NCI-H2196 (cell line): ENCODE measurements around the gene EDN3.

Experiments
- DNase-seq: peaks from one replicate; lab custom pipeline; 2025; ENCODE audit not compliant: unreplicated experiment; lab: John Stamatoyannopoulos, UW

The EDN3 gene, protein sequence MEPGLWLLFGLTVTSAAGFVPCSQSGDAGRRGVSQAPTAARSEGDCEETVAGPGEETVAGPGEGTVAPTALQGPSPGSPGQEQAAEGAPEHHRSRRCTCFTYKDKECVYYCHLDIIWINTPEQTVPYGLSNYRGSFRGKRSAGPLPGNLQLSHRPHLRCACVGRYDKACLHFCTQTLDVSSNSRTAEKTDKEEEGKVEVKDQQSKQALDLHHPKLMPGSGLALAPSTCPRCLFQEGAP

GRCh38 chr20:59300333-59301081 is at the start of gene EDN3:
EDN3 (plus strand) TSS chr20:59300611; CDS start chr20:59300813, 202 bp downstream.
- DNase-seq = no peak

DNA sequence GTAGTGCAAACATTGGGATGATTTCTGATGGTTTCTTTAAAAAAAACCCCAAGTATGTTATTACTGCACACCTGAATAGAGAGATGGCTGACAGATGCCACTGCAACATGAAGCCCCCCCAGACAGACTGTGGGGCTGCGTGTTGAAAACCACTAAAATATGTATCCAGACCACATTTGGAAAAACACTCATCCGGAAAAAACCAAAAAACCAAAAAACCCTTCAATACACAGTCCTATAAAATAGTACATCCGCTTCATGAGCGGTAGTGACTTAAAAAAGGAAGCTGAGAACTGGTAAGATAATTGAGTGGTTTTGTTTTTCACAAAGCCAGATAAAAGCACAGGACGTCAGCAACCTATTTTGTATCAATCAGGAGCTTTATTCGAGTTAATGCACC is 47.1 kb upstream of the EDN3 start:
- no peak for DNase-seq

GRCh38 chr20:59253779-59254319 is 46.6 kb upstream of the EDN3 start:
- DNase-seq = no peak

GRCh38 chr20:59255256-59255655 is 45.2 kb upstream of the EDN3 start:
- no peak for DNase-seq

GRCh38 chr20:59258221-59258621 is 42.2 kb upstream of the EDN3 start:
- no peak for DNase-seq

- no peak for DNase-seq
Observed at GRCh38 chr20:59259946-59260345, 40.5 kb upstream of the EDN3 start.

DNA sequence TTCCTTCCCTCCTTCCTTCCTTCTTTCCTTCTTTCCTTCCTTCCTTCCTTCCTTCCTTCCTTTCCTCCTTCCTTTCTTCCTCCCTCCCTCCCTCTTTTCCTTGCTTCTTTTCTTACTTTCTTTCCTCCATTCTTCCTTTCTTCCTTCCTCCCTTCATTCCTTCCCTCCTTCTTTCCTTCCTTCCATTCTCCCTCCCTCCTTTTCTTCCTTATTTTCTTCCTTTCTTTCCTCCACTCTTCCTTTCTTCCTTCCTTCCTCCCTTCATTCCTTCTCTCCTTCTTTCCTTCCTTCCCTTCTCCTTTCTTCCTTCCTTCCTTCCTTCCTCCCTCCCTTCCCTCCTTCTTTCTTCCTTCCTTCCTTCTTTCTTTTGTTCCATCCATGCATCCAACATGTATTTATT is 35.1 kb upstream of the EDN3 start:
- DNase-seq = no peak

- no peak for DNase-seq
Observed at GRCh38 chr20:59268870-59269269, 31.5 kb upstream of the EDN3 start.

- no peak for DNase-seq
Observed at GRCh38 chr20:59269411-59270025, 30.9 kb upstream of the EDN3 start.

GRCh38 chr20:59270380-59270779 is 30.0 kb upstream of the EDN3 start:
- no peak for DNase-seq

- DNase-seq = no peak
Observed at GRCh38 chr20:59273739-59274357, 26.6 kb upstream of the EDN3 start.

- DNase-seq = no peak
Observed at GRCh38 chr20:59276938-59277337, 23.5 kb upstream of the EDN3 start.

DNA sequence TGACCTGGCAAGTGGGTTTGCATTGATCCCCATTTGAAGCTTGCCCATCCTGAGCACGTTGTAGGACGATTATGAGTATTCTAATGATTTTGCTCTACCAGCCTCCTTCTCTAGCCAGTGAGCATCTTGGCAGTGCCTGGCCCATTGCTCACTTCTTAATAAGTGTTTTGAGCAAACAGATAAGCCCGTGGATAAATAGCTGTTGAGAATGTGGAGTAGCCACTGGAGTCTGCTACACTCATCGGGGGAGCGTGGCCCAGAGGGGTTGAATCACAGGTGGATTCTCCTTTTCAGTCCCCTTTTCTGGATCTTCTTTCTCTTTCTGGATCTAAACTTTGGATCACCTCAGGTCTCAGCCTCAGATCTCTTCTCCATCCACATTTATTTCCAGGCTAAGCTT is 15.9 kb upstream of the EDN3 start:
- no peak for DNase-seq

- no peak for DNase-seq
Observed at GRCh38 chr20:59289994-59290393, 10.4 kb upstream of the EDN3 start.

- no peak for DNase-seq
Observed at GRCh38 chr20:59291740-59292383, 8.5 kb upstream of the EDN3 start.

DNA sequence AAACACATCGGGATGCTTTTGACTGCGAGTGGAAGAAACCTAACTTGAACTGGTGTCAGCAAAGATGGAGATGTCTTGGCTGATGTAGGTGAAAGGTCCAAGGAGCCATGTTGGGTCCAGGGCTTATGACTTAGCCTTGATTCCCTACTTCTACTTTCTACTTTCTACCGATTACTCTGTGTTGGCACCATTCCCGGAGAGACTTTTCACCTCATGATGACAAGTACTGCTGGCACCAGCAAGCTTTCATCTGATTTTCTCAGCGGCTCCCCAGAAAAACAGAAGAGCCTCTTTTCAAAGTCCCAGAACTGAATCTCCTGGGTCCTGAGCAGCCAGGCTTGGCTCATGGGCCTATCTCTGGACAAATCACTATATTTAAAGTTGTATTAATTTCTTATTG is 4.9 kb upstream of the EDN3 start:
- DNase-seq = no peak

GRCh38 chr20:59297686-59298085 is 2.7 kb upstream of the EDN3 start:
- no peak for DNase-seq

- DNase-seq = no peak
Observed at GRCh38 chr20:59299945-59300332, 472 bp upstream of the EDN3 start.

DNA sequence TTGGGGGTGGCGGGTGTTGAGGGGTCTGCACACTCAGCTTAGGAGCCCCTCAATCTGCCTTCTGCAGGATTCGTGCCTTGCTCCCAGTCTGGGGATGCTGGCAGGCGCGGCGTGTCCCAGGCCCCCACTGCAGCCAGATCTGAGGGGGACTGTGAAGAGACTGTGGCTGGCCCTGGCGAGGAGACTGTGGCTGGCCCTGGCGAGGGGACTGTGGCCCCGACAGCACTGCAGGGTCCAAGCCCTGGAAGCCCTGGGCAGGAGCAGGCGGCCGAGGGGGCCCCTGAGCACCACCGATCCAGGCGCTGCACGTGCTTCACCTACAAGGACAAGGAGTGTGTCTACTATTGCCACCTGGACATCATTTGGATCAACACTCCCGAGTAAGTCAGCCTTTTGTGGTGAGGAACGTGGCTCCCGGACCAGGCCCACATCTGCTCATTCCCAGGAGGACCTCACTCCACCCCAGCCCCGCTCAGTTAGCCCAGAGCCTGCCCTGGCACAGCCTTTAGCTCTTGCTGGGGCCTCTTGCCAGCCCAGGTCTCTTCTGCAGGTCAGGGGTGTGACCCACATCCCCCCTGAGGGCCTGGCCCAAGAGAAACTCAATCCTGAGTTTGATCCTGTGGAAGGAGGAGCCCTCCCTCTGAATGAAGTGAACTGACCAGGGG is 1.1 kb downstream of the EDN3 start:
- no peak for DNase-seq

DNA sequence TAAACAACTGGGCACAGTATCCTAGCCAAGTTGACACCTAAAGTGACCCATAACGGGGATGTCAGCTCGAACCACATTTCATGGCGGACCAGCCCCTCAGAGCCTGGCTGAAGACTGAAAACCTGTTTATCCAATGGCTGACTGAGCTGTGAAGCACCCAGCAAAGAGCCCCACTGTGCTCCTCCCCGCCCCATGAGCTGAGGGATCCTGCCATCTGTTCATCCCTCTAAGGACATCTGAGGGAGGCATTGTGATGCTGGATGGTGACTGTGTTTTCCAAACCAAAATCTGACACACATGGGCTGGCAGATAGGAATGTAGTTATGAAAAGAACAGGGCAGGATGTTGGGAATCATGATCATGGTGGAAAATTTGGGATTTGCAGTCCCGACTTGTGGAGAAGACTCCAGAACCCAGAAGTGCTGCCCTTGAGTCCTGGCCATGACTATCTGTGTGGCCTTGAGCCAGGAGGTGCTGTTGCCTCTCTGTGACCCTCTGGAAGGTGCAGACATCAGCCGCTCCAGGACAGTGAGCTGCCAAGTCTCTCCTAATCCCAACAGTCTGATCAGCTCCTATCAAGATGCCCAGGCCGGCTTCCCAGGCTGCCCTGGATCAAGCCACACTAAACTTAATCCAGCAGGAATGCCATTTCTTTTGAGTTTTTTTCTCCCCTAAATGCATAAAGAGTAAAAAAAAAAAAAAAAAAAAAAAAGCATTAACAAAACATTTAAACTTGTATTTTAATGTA is 5.7 kb downstream of the EDN3 start:
- no peak for DNase-seq
